Gastroesophageal sphincter (tissue), 3 donors: ENCODE results near the gene CRYAA.

ENCODE experiments used
- EP300 ChIP-seq: sonication (generic); formaldehyde crosslinking; IDR thresholded peaks from one replicate; pipeline ENCODE4 v1.6.1; 2017; ENCODE audit warnings: antibody characterized with exemption, mild to moderate bottlenecking
- POLR2A ChIP-seq, 2 donors: fragments of 450-650 bp; IDR thresholded peaks; one replicate each; pipeline ENCODE4 v1.6.1; 2017; ENCODE audit warnings: antibody characterized with exemption in 2 of 2, mild to moderate bottlenecking in 2 of 2, moderate library complexity in 1 of 2
- POLR2AphosphoS5 ChIP-seq: sonication (generic); formaldehyde crosslinking; IDR thresholded peaks from one replicate; pipeline ENCODE4 v1.6.1; 2017; ENCODE audit warnings: antibody characterized with exemption
- TF ChIP-seq, protein P1 (sequence below), 4 experiments: fragments of 200-600 bp in 2 of 4; fragments of 450-650 bp in 2 of 4; sonication (generic) in 1 of 4; IDR thresholded peaks; one replicate each; pipeline ENCODE4 v1.5.1; 2017 to 2019; ENCODE audit warnings: antibody characterized with exemption in 4 of 4, mild to moderate bottlenecking in 2 of 4, moderate library complexity in 2 of 4

DNA sequence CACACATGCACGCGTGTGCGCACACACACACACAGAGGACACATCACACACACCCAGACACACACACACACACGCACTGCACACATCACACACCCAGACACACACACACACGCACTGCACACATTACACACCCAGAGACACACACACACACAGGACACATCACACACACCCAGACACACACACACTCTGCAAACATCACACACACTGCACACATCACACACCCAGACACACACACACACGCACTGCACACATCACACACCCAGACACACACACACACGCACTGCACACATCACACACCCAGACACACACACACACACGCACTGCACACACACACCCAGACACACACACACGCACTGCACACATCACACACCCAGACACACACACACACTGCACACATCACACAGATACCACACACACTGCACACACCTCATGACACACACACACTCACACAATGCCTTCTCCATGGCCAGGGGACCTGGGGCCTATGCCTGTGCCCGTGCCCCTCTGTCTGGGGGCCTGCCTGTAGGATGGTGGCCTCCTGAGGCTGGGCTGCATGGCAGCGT, 24.4 kb downstream of the CRYAA start:
- TF ChIP-seq, protein P1, sequence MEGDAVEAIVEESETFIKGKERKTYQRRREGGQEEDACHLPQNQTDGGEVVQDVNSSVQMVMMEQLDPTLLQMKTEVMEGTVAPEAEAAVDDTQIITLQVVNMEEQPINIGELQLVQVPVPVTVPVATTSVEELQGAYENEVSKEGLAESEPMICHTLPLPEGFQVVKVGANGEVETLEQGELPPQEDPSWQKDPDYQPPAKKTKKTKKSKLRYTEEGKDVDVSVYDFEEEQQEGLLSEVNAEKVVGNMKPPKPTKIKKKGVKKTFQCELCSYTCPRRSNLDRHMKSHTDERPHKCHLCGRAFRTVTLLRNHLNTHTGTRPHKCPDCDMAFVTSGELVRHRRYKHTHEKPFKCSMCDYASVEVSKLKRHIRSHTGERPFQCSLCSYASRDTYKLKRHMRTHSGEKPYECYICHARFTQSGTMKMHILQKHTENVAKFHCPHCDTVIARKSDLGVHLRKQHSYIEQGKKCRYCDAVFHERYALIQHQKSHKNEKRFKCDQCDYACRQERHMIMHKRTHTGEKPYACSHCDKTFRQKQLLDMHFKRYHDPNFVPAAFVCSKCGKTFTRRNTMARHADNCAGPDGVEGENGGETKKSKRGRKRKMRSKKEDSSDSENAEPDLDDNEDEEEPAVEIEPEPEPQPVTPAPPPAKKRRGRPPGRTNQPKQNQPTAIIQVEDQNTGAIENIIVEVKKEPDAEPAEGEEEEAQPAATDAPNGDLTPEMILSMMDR (IDR thresholded peaks at IDR 0.05): no peak
- no peak for TF ChIP-seq POLR2A (IDR thresholded peaks at IDR 0.05)
- no peak for TF ChIP-seq POLR2AphosphoS5
- no peak for TF ChIP-seq EP300
